IPS DF 6.9 (cell line): Measurements from ENCODE around the gene COQ2.
"Not testable (repeated sequence)": the region's sequence is repeated elsewhere in the genome, so short reads cannot be mapped to it uniquely, and the experiment has no call there.

ENCODE experiments used
- DNase-seq: peaks from one replicate; pipeline ENCODE4 v3.0.0-alpha.2; 2013; ENCODE audit warnings: low read depth, low spot score
- H3K27ac ChIP-seq: one replicate; pipeline ENCODE4 v1.5.1; 2013; ENCODE audit warnings: low read length, control low read depth
- H3K27me3 ChIP-seq: 2 replicates; pipeline ENCODE4 v1.6.1; 2013; ENCODE audit warnings: mild to moderate bottlenecking, low read length; ENCODE audit not compliant: control insufficient read depth, insufficient read depth
- H3K36me3 ChIP-seq: 2 replicates; pipeline ENCODE4 v1.6.1; 2013; ENCODE audit warnings: low read length; ENCODE audit not compliant: control insufficient read depth, insufficient read depth
- H3K4me1 ChIP-seq: 2 replicates; pipeline ENCODE4 v1.6.1; 2013; ENCODE audit warnings: low read length; ENCODE audit not compliant: control insufficient read depth, insufficient read depth
- H3K4me3 ChIP-seq: 2 replicates; pipeline ENCODE4 v1.5.1; 2013; ENCODE audit warnings: mild to moderate bottlenecking, low read length
- H3K9me3 ChIP-seq: 2 replicates; pipeline ENCODE4 v1.6.1; 2013; ENCODE audit warnings: low read length, inconsistent platforms; ENCODE audit not compliant: control insufficient read depth, insufficient read depth
- WGBS: extraction: QIAGEN DNeasy Blood & Tissue Kit; methylation state at CpG from one replicate; pipeline ENCODE4 v1.1.7; 2013; ENCODE audit warnings: mixed read lengths, missing lambda C conversion rate; ENCODE audit not compliant: insufficient read length, insufficient coverage; 5-methylcytosine and 5-hydroxymethylcytosine counted together

The COQ2 gene

GRCh38 chr4:83234387-83234786 is 50.2 kb downstream of the COQ2 start:
- no CpG with 5 or more reads among the region's 3 CpGs for WGBS
- H3K4me3 ChIP-seq, H3K4me1 ChIP-seq, H3K27ac ChIP-seq, H3K9me3 ChIP-seq, H3K27me3 ChIP-seq, DNase-seq, H3K36me3 ChIP-seq: not testable (repeated sequence)

DNA sequence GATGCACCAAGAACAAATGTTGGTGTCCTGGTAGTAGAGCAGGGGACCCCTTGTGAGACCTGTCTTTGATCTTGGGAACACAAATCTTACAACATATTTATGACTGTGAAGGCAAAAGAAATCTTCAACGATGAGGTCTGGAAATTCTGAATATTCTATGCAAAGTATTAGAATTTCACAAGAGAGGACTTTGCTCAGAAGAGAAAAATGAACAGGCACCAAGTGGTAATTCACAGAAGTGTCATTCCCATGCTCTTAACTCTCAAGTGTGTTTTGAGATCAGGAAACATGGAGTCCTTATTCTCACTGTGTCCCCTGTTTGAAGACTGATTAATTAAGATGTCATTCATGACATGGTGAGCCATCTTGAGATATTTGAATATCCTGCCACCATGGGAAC is 52.5 kb downstream of the COQ2 start:
- H3K27me3 ChIP-seq = no peaks in the 10 kb centered on the region
- no CpG with 5 or more reads among the region's 1 CpG for WGBS
- no peak for DNase-seq
- no peaks in the 10 kb centered on the region for H3K36me3 ChIP-seq
- no peaks in the 10 kb centered on the region for H3K4me1 ChIP-seq
- H3K4me3 ChIP-seq = no peak overlapping the region
- H3K9me3 ChIP-seq = no peaks in the 10 kb centered on the region
- no peak overlapping the region for H3K27ac ChIP-seq

GRCh38 chr4:83231620-83232076 is 53.0 kb downstream of the COQ2 start:
- Histone ChIP-seq H3K4me1 (no peaks in the 10 kb centered on the region), H3K36me3 (no peaks in the 10 kb centered on the region), H3K4me3 (no peak overlapping the region), H3K27ac (no peak overlapping the region), H3K27me3 (no peaks in the 10 kb centered on the region), H3K9me3 (no peaks in the 10 kb centered on the region)
- no peak for DNase-seq
- no CpG with 5 or more reads among the region's 1 CpG for WGBS

GRCh38 chr4:83230928-83231327 is 53.7 kb downstream of the COQ2 start:
- Histone ChIP-seq H3K27me3 (no peaks in the 10 kb centered on the region), H3K27ac (no peak overlapping the region), H3K36me3 (no peaks in the 10 kb centered on the region), H3K4me1 (no peaks in the 10 kb centered on the region), H3K4me3 (no peak overlapping the region), H3K9me3 (no peaks in the 10 kb centered on the region)
- DNase-seq = no peak
- no CpG with 5 or more reads among the region's 3 CpGs for WGBS

- DNase-seq = no peak
- H3K4me3 ChIP-seq = no peak overlapping the region
- no peaks in the 10 kb centered on the region for H3K9me3 ChIP-seq
- no CpG with 5 or more reads among the region's 3 CpGs for WGBS
- H3K36me3 ChIP-seq = no peaks in the 10 kb centered on the region
- H3K27ac ChIP-seq = no peak overlapping the region
- no peaks in the 10 kb centered on the region for H3K4me1 ChIP-seq
- H3K27me3 ChIP-seq = no peaks in the 10 kb centered on the region
These were observed 54.8 kb downstream of the COQ2 start for GRCh38 chr4:83229791-83230190.

GRCh38 chr4:83228231-83228630 is 56.4 kb downstream of the COQ2 start:
- H3K4me3 ChIP-seq = no peak overlapping the region
- no peak for DNase-seq
- no peaks in the 10 kb centered on the region for H3K4me1 ChIP-seq
- no peaks in the 10 kb centered on the region for H3K9me3 ChIP-seq
- H3K36me3 ChIP-seq = no peaks in the 10 kb centered on the region
- H3K27ac ChIP-seq = no peak overlapping the region
- WGBS = no CpG with 5 or more reads among the region's 1 CpG
- no peaks in the 10 kb centered on the region for H3K27me3 ChIP-seq

DNA sequence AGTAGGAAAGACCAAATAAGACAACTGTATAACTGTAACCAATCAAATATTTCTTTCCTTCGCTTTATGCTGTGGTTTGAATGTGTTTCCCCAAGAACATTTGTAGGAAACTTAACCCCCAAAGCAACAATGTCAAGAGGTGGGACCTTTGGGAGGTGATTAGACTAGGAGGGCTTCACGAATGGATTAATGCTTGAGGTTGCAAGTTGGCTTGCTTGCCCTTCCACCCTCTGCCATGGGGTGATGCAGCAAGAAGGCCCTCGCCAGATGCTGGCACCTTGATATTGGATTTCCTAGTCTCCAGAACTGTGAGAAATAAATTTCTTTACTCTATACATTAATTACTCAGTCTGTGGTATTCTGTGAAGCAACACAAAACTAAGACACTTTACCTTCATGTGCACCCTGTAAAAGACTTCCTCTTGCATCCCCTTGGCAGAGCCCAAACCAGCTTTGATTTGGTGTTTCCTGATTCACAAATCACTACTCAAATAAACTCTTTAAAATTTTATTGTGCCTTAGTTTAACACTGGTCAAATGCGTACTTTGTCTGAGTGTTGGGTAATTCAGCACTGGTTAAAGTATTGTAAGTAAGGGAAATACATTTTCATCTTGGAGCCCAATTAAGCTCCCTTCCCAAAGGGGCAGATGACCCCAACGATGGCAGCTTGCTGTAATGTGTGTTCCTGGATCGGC is 59.9 kb downstream of the COQ2 start:
- Histone ChIP-seq H3K27ac (no peak overlapping the region), H3K36me3 (no peaks in the 10 kb centered on the region), H3K9me3 (no peaks in the 10 kb centered on the region), H3K4me3 (no peak overlapping the region), H3K4me1 (no peaks in the 10 kb centered on the region), H3K27me3 (no peaks in the 10 kb centered on the region)
- no peak for DNase-seq
- WGBS = no CpG with 5 or more reads among the region's 6 CpGs

DNA sequence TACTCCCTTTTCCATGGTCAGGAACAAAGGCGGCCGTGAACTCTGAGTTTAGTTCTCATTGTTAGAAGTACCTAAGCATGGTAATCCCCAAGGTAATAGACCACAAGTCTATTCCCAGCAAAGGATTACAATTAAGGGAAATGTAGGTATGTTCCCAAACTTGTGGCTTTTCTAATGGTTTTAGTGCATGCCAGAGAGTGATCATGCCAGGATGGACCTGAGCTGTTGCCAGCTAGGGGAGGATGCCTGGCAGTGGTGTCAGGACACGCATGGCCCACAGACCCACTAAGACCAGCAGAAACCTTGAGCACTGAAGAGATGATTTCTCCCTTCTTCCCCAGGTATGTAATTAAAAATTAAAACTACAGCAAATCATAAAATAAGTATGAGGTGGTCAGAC is 60.8 kb downstream of the COQ2 start:
- no peak for DNase-seq
- Histone ChIP-seq H3K4me3 (no peak overlapping the region), H3K27me3 (no peaks in the 10 kb centered on the region), H3K4me1 (no peaks in the 10 kb centered on the region), H3K36me3 (no peaks in the 10 kb centered on the region), H3K9me3 (no peaks in the 10 kb centered on the region), H3K27ac (no peak overlapping the region)
- WGBS = no CpG with 5 or more reads among the region's 3 CpGs

- Histone ChIP-seq H3K27me3 (no peaks in the 10 kb centered on the region), H3K27ac (no peak overlapping the region), H3K9me3 (no peaks in the 10 kb centered on the region), H3K4me3 (no peak overlapping the region), H3K4me1 (no peaks in the 10 kb centered on the region), H3K36me3 (no peaks in the 10 kb centered on the region)
- no CpG with 5 or more reads among the region's 6 CpGs for WGBS
- no peak for DNase-seq
These were observed 62.6 kb downstream of the COQ2 start for GRCh38 chr4:83221897-83222441.

GRCh38 chr4:83219344-83220331 is 65.0 kb downstream of the COQ2 start:
- Histone ChIP-seq H3K27ac (no peak overlapping the region), H3K36me3 (no peaks in the 10 kb centered on the region), H3K9me3 (no peaks in the 10 kb centered on the region), H3K27me3 (no peaks in the 10 kb centered on the region), H3K4me1 (no peaks in the 10 kb centered on the region), H3K4me3 (no peak overlapping the region)
- DNase-seq = no peak
- 100% methylated on average over 1 of the region's 16 CpGs for WGBS
